ENCODE measurements around the gene SLC5A1. TPM values are rescaled to one million over a fixed set of nuclear protein-coding genes. Genes with fewer than 3 reads are reported as not detected.

SLC5A1 gene
- total RNA-seq, 4 donors from 2014 or later = 0.24 TPM; not detected in 3

DNA sequence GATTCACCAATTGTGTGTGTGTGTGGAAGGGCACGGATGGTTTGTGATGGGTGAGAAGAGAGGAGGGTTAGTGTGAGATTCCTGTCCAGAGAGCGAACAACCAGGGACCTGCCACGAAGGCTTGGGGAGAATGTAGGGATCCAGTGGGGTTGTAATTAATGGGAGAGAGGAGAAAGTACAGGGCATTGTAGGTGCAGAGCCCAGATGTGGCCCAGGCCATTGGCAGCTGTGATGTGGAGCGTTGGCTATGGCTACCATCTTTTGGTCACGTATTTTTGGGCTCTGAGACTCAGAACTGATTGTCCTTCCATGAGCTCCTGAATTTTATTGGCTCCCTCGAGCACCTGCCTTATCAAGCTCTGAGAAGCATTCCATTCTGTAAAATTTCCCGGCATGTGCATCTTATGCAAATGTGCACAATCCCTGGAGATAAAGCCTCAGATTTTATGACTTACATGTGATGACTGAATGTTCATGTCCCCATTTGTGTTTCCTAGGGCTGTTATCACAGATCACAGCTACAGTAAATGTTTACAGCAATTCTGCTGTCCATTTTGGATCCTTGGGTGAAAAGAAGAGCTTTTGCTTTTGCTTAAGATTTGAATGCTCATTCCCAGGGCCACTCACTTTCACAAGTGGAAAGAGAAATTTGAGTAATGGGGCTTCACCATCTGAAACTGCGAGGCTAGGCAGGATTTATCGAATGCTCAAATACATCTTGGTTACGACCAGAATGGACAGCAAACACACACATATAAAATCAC lies 33.1 kb downstream of the SLC5A1 start:
- no peak overlapping the region for H3K4me3 ChIP-seq
- peaks cover 20 to 22% of the 10 kb centered on the region in 2 donors for H3K4me1 ChIP-seq
- no peak overlapping the region for H3K27ac ChIP-seq
- no peak for TF ChIP-seq CTCF (IDR thresholded peaks at IDR 0.05 in 4 of 5, conservative IDR thresholded peaks at IDR 0.05 in 1 of 5)
- no peak for TF ChIP-seq POLR2A (IDR thresholded peaks at IDR 0.05)
- H3K9me3 ChIP-seq = no peaks in the 10 kb centered on the region
- no peak for ATAC-seq
- no peaks in the 10 kb centered on the region for H3K27me3 ChIP-seq
- no peaks in the 10 kb centered on the region for H3K36me3 ChIP-seq
- no peak for DNase-seq
- in situ Hi-C loops (cut with MboI; ENCODE audit: low sequenced_read_pairs in 4 of 4) (loop anchor here in 1 of 4 donors (5.0 kb wide), 1 partner anchor 99 kb away; no protein-coding TSS in a partner anchor), intact Hi-C loops (cut with DNase I; ENCODE audit: low total_unique reads) (no loop called here)

GRCh38 chr22:32076761-32077084 lies 33.7 kb downstream of the SLC5A1 start:
- intact Hi-C loops (cut with DNase I; ENCODE audit: low total_unique reads) = no loop called here
- no peak for ATAC-seq

GRCh38 chr22:32077151-32077550 lies 34.1 kb downstream of the SLC5A1 start:
- ATAC-seq (no peak), DNase-seq (no peak)
- no peak for TF ChIP-seq POLR2A (IDR thresholded peaks at IDR 0.05)
- TF ChIP-seq CTCF (IDR thresholded peaks at IDR 0.05 in 4 of 5, conservative IDR thresholded peaks at IDR 0.05 in 1 of 5) = no peak
- in situ Hi-C loops (cut with MboI; ENCODE audit: low sequenced_read_pairs in 4 of 4) (loop anchor here in 1 of 4 donors (5.0 kb wide), 1 partner anchor 100 kb away; no protein-coding TSS in a partner anchor), intact Hi-C loops (cut with DNase I; ENCODE audit: low total_unique reads) (no loop called here)
- H3K27me3 ChIP-seq = no peaks in the 10 kb centered on the region
- no peaks in the 10 kb centered on the region for H3K36me3 ChIP-seq
- peaks cover 20 to 22% of the 10 kb centered on the region in 2 donors for H3K4me1 ChIP-seq
- H3K27ac ChIP-seq = no peak overlapping the region
- no peaks in the 10 kb centered on the region for H3K9me3 ChIP-seq
- H3K4me3 ChIP-seq = no peak overlapping the region

More at GRCh38 chr22:32076761-32077084, 33.7 kb downstream of the SLC5A1 start:
- H3K4me1 ChIP-seq = peaks cover 20 to 22% of the 10 kb centered on the region in 2 donors
- no peaks in the 10 kb centered on the region for H3K27me3 ChIP-seq
- no peak overlapping the region for H3K4me3 ChIP-seq
- no peak overlapping the region for H3K27ac ChIP-seq
- no peak for DNase-seq
- H3K36me3 ChIP-seq = no peaks in the 10 kb centered on the region
- in situ Hi-C loops (cut with MboI; ENCODE audit: low sequenced_read_pairs in 4 of 4) = loop anchor here in 1 of 4 donors (5.0 kb wide), 1 partner anchor 99 kb away; no protein-coding TSS in a partner anchor
- no peaks in the 10 kb centered on the region for H3K9me3 ChIP-seq
- TF ChIP-seq CTCF (IDR thresholded peaks at IDR 0.05 in 4 of 5, conservative IDR thresholded peaks at IDR 0.05 in 1 of 5) (no peak), POLR2A (IDR thresholded peaks at IDR 0.05) (no peak)

GRCh38 chr22:32079130-32080089 lies 36.3 kb downstream of the SLC5A1 start:
- intact Hi-C loops (cut with DNase I; ENCODE audit: low total_unique reads) = loop anchor here (1.0 to 2.0 kb wide), 2 partner anchors 73 to 109 kb away; no protein-coding TSS in a partner anchor
- DNase-seq = peak; percentile 16 to 31
- H3K4me3 ChIP-seq = no peak overlapping the region
- no peaks in the 10 kb centered on the region for H3K27me3 ChIP-seq
- H3K27ac ChIP-seq = no peak overlapping the region
- H3K9me3 ChIP-seq = no peaks in the 10 kb centered on the region
- ATAC-seq = peak; percentile 90 to 93
- in situ Hi-C loops (cut with MboI; ENCODE audit: low sequenced_read_pairs in 4 of 4) = loop anchor here (5.0 to 10.0 kb wide), 2 partner anchors 102 to 105 kb away; no protein-coding TSS in a partner anchor
- TF ChIP-seq POLR2A (IDR thresholded peaks at IDR 0.05) (no peak), CTCF (IDR thresholded peaks at IDR 0.05 in 4 of 5, conservative IDR thresholded peaks at IDR 0.05 in 1 of 5) (no peak)
- H3K4me1 ChIP-seq = peaks cover 20 to 22% of the 10 kb centered on the region in 2 donors
- H3K36me3 ChIP-seq = no peaks in the 10 kb centered on the region

Data from gastrocnemius medialis (tissue), 4 donors.